HEK293 (cell line): ENCODE results near the gene ST8SIA5.

ENCODE experiments used
- CTCF ChIA-PET: fragments of 350-600 bp; formaldehyde crosslinking; extraction: SDS; loops from one replicate; lab custom pipeline; 2021; ENCODE audit warnings: antibody characterized with exemption; lab: Yijun Ruan, JAX
- POLR2A ChIA-PET: fragments of 300-600 bp; formaldehyde crosslinking; extraction: SDS; loops from one replicate; lab custom pipeline; 2020; ENCODE audit warnings: antibody characterized with exemption, inconsistent platforms; lab: Yijun Ruan, JAX
- H3K27ac ChIP-seq: fragments of 200-500 bp; sonication (Bioruptor generic); 2 replicates; pipeline ENCODE4 v1.5.1; 2014; ENCODE audit warnings: low read depth, low read length, control low read depth, inconsistent platforms; ENCODE audit errors: extremely low read depth
- H3K36me3 ChIP-seq, 2 experiments: fragments of 200-500 bp in 1 of 2; sonication (Bioruptor generic) in 1 of 2; 1 replicate in 1 of 2; 2 replicates in 1 of 2; pipeline ENCODE4 v1.5.1; 2014 to 2017; ENCODE audit warnings: inconsistent platforms in 2 of 2, low read length in 2 of 2; ENCODE audit not compliant: control insufficient read depth in 2 of 2, insufficient read depth in 1 of 2
- H3K4me1 ChIP-seq: fragments of 200-500 bp; sonication (Bioruptor generic); 2 replicates; pipeline ENCODE4 v1.5.1; 2014; ENCODE audit warnings: mild to moderate bottlenecking, low read length, inconsistent platforms; ENCODE audit not compliant: control insufficient read depth, insufficient read depth
- H3K4me3 ChIP-seq: 2 replicates; pipeline ENCODE4 v1.5.1; 2011; ENCODE audit warnings: low read depth, mild to moderate bottlenecking, control low read depth, low read length, moderate library complexity
- H3K9me3 ChIP-seq: fragments of 200-500 bp; sonication (Bioruptor generic); 2 replicates; pipeline ENCODE4 v1.5.1; 2014; ENCODE audit warnings: low read depth, low read length, inconsistent platforms; ENCODE audit not compliant: control insufficient read depth, insufficient read depth
- AEBP2 ChIP-seq: fragments of 450-650 bp; formaldehyde crosslinking; IDR thresholded peaks from 2 replicates; pipeline ENCODE4 v1.5.1; 2016; ENCODE audit warnings: missing biosample characterization, missing genetic modification characterization, borderline replicate concordance
- EGR2 ChIP-seq: fragments of 450-650 bp; formaldehyde crosslinking; IDR thresholded peaks from 2 replicates; pipeline ENCODE4 v1.5.1; 2016; ENCODE audit warnings: low read depth, missing biosample characterization, missing genetic modification characterization
- RBAK ChIP-seq: fragments of 450-650 bp; formaldehyde crosslinking; IDR thresholded peaks from 2 replicates; pipeline ENCODE4 v1.5.1; 2016; ENCODE audit warnings: missing biosample characterization, missing genetic modification characterization
- TCF7L2 ChIP-seq: IDR thresholded peaks from 2 replicates; pipeline ENCODE4 v1.6.1; 2011; ENCODE audit warnings: low read depth, mild to moderate bottlenecking, inconsistent platforms, low read length, moderate library complexity, borderline replicate concordance
- ZBTB11 ChIP-seq: fragments of 450-650 bp; formaldehyde crosslinking; conservative IDR thresholded peaks from 2 replicates; pipeline ENCODE4 v1.5.1; 2016; ENCODE audit warnings: low read depth, missing biosample characterization, missing genetic modification characterization
- ZBTB49 ChIP-seq: fragments of 450-650 bp; formaldehyde crosslinking; IDR thresholded peaks from 2 replicates; pipeline ENCODE4 v1.5.1; 2016; ENCODE audit warnings: missing biosample characterization, missing genetic modification characterization, low read depth
- ZFP69B ChIP-seq: fragments of 450-650 bp; formaldehyde crosslinking; IDR thresholded peaks from 2 replicates; pipeline ENCODE4 v1.5.1; 2016; ENCODE audit warnings: missing biosample characterization, missing genetic modification characterization
- ZNF10 ChIP-seq: fragments of 450-650 bp; formaldehyde crosslinking; IDR thresholded peaks from 2 replicates; pipeline ENCODE4 v1.5.1; 2017; ENCODE audit warnings: missing biosample characterization, missing genetic modification characterization
- ZNF138 ChIP-seq: fragments of 450-650 bp; formaldehyde crosslinking; IDR thresholded peaks from 2 replicates; pipeline ENCODE4 v1.5.1; 2016; ENCODE audit warnings: missing biosample characterization, missing genetic modification characterization, borderline replicate concordance
- ZNF157 ChIP-seq: fragments of 450-650 bp; formaldehyde crosslinking; IDR thresholded peaks from 2 replicates; pipeline ENCODE4 v1.5.1; 2016; ENCODE audit warnings: missing biosample characterization, missing genetic modification characterization
- ZNF174 ChIP-seq: fragments of 450-650 bp; formaldehyde crosslinking; IDR thresholded peaks from 2 replicates; pipeline ENCODE4 v1.5.0; 2017; ENCODE audit warnings: missing biosample characterization, mild to moderate bottlenecking, missing genetic modification characterization
- ZNF175 ChIP-seq: fragments of 450-650 bp; formaldehyde crosslinking; IDR thresholded peaks from 2 replicates; pipeline ENCODE4 v1.5.1; 2016; ENCODE audit warnings: missing biosample characterization, missing genetic modification characterization
- ZNF426 ChIP-seq: fragments of 450-650 bp; formaldehyde crosslinking; IDR thresholded peaks from 2 replicates; pipeline ENCODE4 v1.5.1; 2017; ENCODE audit warnings: missing biosample characterization, missing genetic modification characterization, mild to moderate bottlenecking, inconsistent platforms, moderate library complexity
- ZNF473 ChIP-seq: fragments of 450-650 bp; formaldehyde crosslinking; IDR thresholded peaks from 2 replicates; pipeline ENCODE4 v1.5.1; 2017; ENCODE audit warnings: missing biosample characterization, missing genetic modification characterization
- ZNF518A ChIP-seq: fragments of 450-650 bp; formaldehyde crosslinking; conservative IDR thresholded peaks from 2 replicates; pipeline ENCODE4 v1.5.1; 2016; ENCODE audit warnings: low read depth, missing biosample characterization, missing genetic modification characterization
- ZNF580 ChIP-seq: fragments of 450-650 bp; formaldehyde crosslinking; IDR thresholded peaks from 2 replicates; pipeline ENCODE4 v1.5.1; 2016; ENCODE audit warnings: missing biosample characterization, missing genetic modification characterization
- ZNF585B ChIP-seq: fragments of 450-650 bp; formaldehyde crosslinking; IDR thresholded peaks from 2 replicates; pipeline ENCODE4 v1.5.1; 2016; ENCODE audit warnings: missing biosample characterization, missing genetic modification characterization
- ZNF621 ChIP-seq: fragments of 450-650 bp; formaldehyde crosslinking; IDR thresholded peaks from 2 replicates; pipeline ENCODE4 v1.5.1; 2017; ENCODE audit warnings: missing biosample characterization, missing genetic modification characterization
- ZNF626 ChIP-seq: fragments of 450-650 bp; sonication (Bioruptor Pico); formaldehyde crosslinking; IDR thresholded peaks from 2 replicates; pipeline ENCODE4 v1.5.1; 2018; ENCODE audit warnings: missing biosample characterization, missing genetic modification characterization, inconsistent platforms
- ZNF701 ChIP-seq: fragments of 450-650 bp; formaldehyde crosslinking; IDR thresholded peaks from 2 replicates; pipeline ENCODE4 v1.5.1; 2016; ENCODE audit warnings: missing biosample characterization, missing genetic modification characterization

The ST8SIA5 gene

GRCh38 chr18:46764586-46764985, 7.7 kb upstream of the ST8SIA5 start:
- Histone ChIP-seq H3K4me3 (no peak overlapping the region), H3K27ac (no peak overlapping the region), H3K36me3 (no peaks in the 10 kb centered on the region), H3K4me1 (no peaks in the 10 kb centered on the region; the same call in 1 of the 2 replicates), H3K9me3 (no peaks in the 10 kb centered on the region)
- CTCF ChIA-PET = interaction anchor here (0.8 kb wide), 1 partner anchor 592 kb away, joined by 3 read pairs; no protein-coding TSS in a partner anchor
- POLR2A ChIA-PET = no interaction called here
- TF ChIP-seq ZNF175 (tag by site-specific recombination) (no peak), RBAK (tag by site-specific recombination) (no peak), ZBTB49 (tag by site-specific recombination) (no peak), ZNF518A (tag by site-specific recombination) (no peak), ZNF580 (no peak), ZNF621 (tag by site-specific recombination) (no peak), ZNF426 (no peak), ZNF626 (tag by site-specific recombination) (no peak), ZNF585B (tag by site-specific recombination) (no peak), EGR2 (tag by site-specific recombination) (no peak), ZNF138 (tag by site-specific recombination) (no peak), ZNF473 (no peak), ZBTB11 (no peak), ZNF701 (tag by site-specific recombination) (no peak), ZNF10 (tag by site-specific recombination) (no peak), ZFP69B (tag by site-specific recombination) (no peak), AEBP2 (no peak), ZNF157 (tag by site-specific recombination) (no peak), ZNF174 (tag by site-specific recombination) (no peak), TCF7L2 (no peak)
